Cardiac muscle cell (in vitro differentiated cells and primary cell): ENCODE data around the gene CFAP46. TPM values are rescaled to one million over a fixed set of nuclear protein-coding genes. Genes with fewer than 3 reads are reported as not detected.

Experiments used
- DNase-seq, 2 donors: peaks; one replicate each; pipeline versions ENCODE4 v3.0.0 to v3.0.0-alpha.2; 2010 to 2017; ENCODE audit warnings: low read depth in 1 of 2, low spot score in 1 of 2
- H3K27ac ChIP-seq: fragments of 200-600 bp; sonication (generic); 2 replicates; pipeline ENCODE4 v1.5.1; 2016
- H3K27me3 ChIP-seq: fragments of 200-600 bp; sonication (generic); 2 replicates; pipeline ENCODE4 v1.6.0; 2016; ENCODE audit warnings: control low read depth
- H3K36me3 ChIP-seq: fragments of 200-600 bp; sonication (generic); 2 replicates; pipeline ENCODE4 v1.5.1; 2016; ENCODE audit warnings: control low read depth
- H3K4me1 ChIP-seq: fragments of 200-600 bp; sonication (generic); 2 replicates; pipeline ENCODE4 v1.8.1; 2017; ENCODE audit warnings: low read depth, mild to moderate bottlenecking, mixed run types
- H3K4me3 ChIP-seq: fragments of 200-600 bp; sonication (generic); 2 replicates; pipeline ENCODE4 v1.5.1; 2016; ENCODE audit warnings: mild to moderate bottlenecking
- H3K9me3 ChIP-seq: fragments of 200-600 bp; sonication (generic); 2 replicates; pipeline ENCODE4 v1.5.1; 2017; ENCODE audit warnings: low read depth, mild to moderate bottlenecking, control low read depth
- polyA plus RNA-seq: library from polyadenylated mRNA; unstranded; fragments of >200 nt; fragmentation: Nextera tagmentation; extraction: Ambion mirVana; gene quantifications from 2 replicates; pipeline ENCODE4 v1.2.1, GENCODE V29; 2016
- total RNA-seq: library from RNA; depleted of rRNA; stranded (reverse); fragments of >200 nt; gene quantifications from 2 replicates; pipeline ENCODE4 v1.2.3, GENCODE V29; 2016
- TF ChIP-seq, protein P1 (sequence below): IDR thresholded peaks from 2 replicates; pipeline ENCODE4 v1.5.1; 2012; ENCODE audit warnings: low read depth, mild to moderate bottlenecking, low read length

CFAP46 gene
- total and polyA plus RNA-seq, 2 experiments from 2014 or later: 2.8 to 4.5 TPM

DNA sequence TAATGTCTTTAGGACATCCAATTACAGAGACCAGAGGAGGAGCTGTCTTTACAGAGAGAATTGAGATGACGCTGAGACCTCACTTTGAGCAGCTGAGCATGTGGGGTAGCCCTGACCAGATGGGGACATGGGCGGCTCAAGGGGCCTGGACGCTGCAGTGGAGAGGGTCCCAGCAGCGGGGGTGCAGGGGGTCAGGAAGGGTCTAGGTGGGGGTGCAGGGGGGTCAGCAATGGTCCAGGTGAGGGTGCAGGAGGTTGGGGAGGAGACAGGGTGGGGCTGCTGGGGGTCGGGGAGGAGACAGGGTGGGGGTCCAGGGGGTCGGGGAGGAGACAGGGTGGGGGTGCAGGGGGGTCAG lies 43.2 kb upstream of the CFAP46 start:
- H3K4me3 ChIP-seq: no peak overlapping the region
- no peaks in the 10 kb centered on the region for H3K27me3 ChIP-seq
- DNase-seq: no peak
- H3K9me3 ChIP-seq: no peaks in the 10 kb centered on the region
- H3K36me3 ChIP-seq: no peaks in the 10 kb centered on the region
- no peak overlapping the region for H3K27ac ChIP-seq
- TF ChIP-seq, protein P1, sequence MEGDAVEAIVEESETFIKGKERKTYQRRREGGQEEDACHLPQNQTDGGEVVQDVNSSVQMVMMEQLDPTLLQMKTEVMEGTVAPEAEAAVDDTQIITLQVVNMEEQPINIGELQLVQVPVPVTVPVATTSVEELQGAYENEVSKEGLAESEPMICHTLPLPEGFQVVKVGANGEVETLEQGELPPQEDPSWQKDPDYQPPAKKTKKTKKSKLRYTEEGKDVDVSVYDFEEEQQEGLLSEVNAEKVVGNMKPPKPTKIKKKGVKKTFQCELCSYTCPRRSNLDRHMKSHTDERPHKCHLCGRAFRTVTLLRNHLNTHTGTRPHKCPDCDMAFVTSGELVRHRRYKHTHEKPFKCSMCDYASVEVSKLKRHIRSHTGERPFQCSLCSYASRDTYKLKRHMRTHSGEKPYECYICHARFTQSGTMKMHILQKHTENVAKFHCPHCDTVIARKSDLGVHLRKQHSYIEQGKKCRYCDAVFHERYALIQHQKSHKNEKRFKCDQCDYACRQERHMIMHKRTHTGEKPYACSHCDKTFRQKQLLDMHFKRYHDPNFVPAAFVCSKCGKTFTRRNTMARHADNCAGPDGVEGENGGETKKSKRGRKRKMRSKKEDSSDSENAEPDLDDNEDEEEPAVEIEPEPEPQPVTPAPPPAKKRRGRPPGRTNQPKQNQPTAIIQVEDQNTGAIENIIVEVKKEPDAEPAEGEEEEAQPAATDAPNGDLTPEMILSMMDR: no peak
- no peaks in the 10 kb centered on the region for H3K4me1 ChIP-seq

DNA sequence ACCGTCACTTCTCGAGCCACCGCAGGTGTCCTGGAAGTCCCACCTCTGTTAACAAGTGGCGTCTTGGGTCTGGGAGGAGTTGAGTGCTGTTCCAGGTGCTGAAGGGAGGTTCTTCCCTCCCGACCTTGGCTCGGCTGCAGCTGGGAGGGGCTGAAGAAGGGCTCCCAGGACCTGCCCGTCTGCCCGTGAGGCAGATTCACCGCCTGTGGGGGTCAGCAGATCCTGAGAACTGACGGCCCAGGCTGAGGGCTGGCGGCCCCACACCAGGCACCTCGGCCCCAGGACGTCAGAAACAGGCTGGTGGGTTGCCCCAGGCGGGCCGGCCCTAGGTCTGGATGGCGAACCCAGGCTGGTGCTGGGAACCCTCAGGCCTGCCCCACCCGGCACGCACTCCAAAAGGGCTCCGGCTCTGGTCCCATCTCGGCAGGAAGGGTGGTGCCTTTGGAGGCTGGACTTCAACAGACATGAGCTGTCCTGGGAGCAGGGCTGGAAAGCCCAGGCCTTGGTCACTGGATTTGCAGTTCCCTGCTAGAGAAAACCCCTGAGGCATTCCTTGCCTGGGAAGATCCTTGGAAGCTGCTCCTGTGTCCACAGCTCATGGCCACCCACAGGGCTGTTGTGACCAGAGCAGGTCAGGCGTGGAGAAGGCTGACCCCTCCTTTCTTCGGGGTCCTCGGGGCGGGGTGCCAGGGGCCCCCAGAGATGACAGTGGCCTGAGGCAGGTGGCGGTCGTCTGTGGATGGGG lies 42.6 kb upstream of the CFAP46 start:
- Histone ChIP-seq H3K4me1 (no peaks in the 10 kb centered on the region), H3K4me3 (no peak overlapping the region), H3K9me3 (no peaks in the 10 kb centered on the region), H3K27ac (no peak overlapping the region), H3K36me3 (no peaks in the 10 kb centered on the region), H3K27me3 (no peaks in the 10 kb centered on the region)
- no peak for DNase-seq
- TF ChIP-seq, protein P1: no peak

- H3K9me3 ChIP-seq: no peaks in the 10 kb centered on the region
- no peak overlapping the region for H3K4me3 ChIP-seq
- no peaks in the 10 kb centered on the region for H3K4me1 ChIP-seq
- H3K36me3 ChIP-seq: no peaks in the 10 kb centered on the region
- H3K27ac ChIP-seq: no peak overlapping the region
- no peak for DNase-seq
- TF ChIP-seq, protein P1: no peak
- peaks cover 2% of the 10 kb centered on the region for H3K27me3 ChIP-seq
Observed at GRCh38 chr10:132984008-132984295, 41.6 kb upstream of the CFAP46 start.

GRCh38 chr10:132983252-132984007 lies 41.1 kb upstream of the CFAP46 start:
- TF ChIP-seq, protein P1: no peak
- Histone ChIP-seq H3K27me3 (peaks cover 4% of the 10 kb centered on the region), H3K36me3 (no peaks in the 10 kb centered on the region)

DNA sequence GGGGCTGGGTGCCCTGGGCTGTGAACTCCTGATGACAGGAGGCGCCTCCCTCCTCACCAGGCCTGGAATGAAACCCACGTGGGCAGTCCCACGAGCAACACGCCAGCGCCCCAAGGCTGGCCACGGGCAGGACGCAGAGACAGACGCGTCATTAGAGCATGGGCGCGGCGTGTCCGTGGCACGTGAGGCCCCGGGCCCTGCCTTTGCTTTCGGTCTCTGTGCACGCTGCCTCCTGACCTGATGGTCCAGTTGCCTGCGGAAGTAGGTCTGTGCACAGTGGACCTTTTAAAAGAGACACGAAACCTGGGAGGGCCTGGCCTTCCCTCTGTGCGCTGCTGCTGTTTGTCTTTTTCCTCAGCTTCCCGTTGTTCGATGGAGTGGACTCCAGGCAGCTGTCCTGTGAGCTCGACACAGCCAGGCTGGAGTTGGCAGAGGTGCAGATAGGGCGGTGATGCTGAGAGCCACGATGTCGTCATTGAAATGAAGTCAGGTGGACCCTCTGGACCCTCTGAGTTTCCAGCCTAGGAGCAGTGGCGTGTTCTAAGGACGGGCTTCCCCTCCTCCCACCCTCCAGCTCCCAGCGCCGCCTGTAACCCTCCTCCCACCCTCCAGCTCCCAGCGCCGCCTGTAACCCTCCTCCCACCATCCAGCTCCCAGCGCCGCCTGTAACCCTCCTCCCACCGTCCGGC lies 40.1 kb upstream of the CFAP46 start:
- Histone ChIP-seq H3K36me3 (no peaks in the 10 kb centered on the region), H3K27me3 (peaks cover 4% of the 10 kb centered on the region), H3K9me3 (no peaks in the 10 kb centered on the region), H3K4me3 (no peak overlapping the region), H3K27ac (no peak overlapping the region), H3K4me1 (no peaks in the 10 kb centered on the region)
- TF ChIP-seq, protein P1: no peak
- DNase-seq: peak in 1 of 2 donors; percentile 17

More at GRCh38 chr10:132983252-132984007, 41.1 kb upstream of the CFAP46 start:
- no peak overlapping the region for H3K4me3 ChIP-seq
- H3K4me1 ChIP-seq: no peaks in the 10 kb centered on the region
- no peak for DNase-seq
- no peaks in the 10 kb centered on the region for H3K9me3 ChIP-seq
- no peak overlapping the region for H3K27ac ChIP-seq
